AG04449 (cell line): ENCODE data around the gene SERPINB5.

Experiments
- CTCF ChIA-PET: fragments of 350-600 bp; formaldehyde crosslinking; extraction: SDS; loops from one replicate; lab custom pipeline; 2021; ENCODE audit warnings: antibody characterized with exemption; lab: Yijun Ruan, JAX
- POLR2A ChIA-PET: fragments of 400-600, 350-600 bp; formaldehyde crosslinking; extraction: SDS; loops from one replicate; lab custom pipeline; 2020; ENCODE audit warnings: antibody characterized with exemption, inconsistent platforms; lab: Yijun Ruan, JAX
- DNase-seq: peaks from one replicate; pipeline ENCODE4 v3.0.0-alpha.2; 2010; ENCODE audit warnings: low read depth, low spot score
- H3K4me3 ChIP-seq: 2 replicates; pipeline ENCODE4 v1.5.1; 2011; ENCODE audit warnings: low read depth, mild to moderate bottlenecking, control low read depth, low read length
- CTCF ChIP-seq: IDR thresholded peaks from one replicate; pipeline ENCODE4 v1.5.1; 2011; ENCODE audit warnings: mild to moderate bottlenecking, moderate library complexity, low read length, control low read depth, inconsistent platforms; ENCODE audit not compliant: insufficient read depth; ENCODE audit errors: missing control alignments

The SERPINB5 gene

GRCh38 chr18:63476668-63477067 lies at the start of gene SERPINB5:
Gene SERPINB5 (plus strand): TSS chr18:63476958. CDS start chr18:63484429, 7,471 bp downstream.
- CTCF ChIA-PET: interaction anchor here (1.1 to 1.2 kb wide), 3 partner anchors 34 to 102 kb away, joined by 3 to 4 read pairs (median 4); no protein-coding TSS in a partner anchor
- no peak within 1 kb of the TSS for H3K4me3 ChIP-seq
- TF ChIP-seq CTCF: no peak
- POLR2A ChIA-PET: no interaction called here
- no peak for DNase-seq

GRCh38 chr18:63427558-63427957 lies 49.2 kb upstream of the SERPINB5 start:
- no peak overlapping the region for H3K4me3 ChIP-seq
- no peak for DNase-seq
- CTCF ChIA-PET: interaction anchor here (0.9 to 6.2 kb wide), 6 partner anchors 10 to 411 kb away, joined by 3 to 46 read pairs (median 4); no protein-coding TSS in a partner anchor
- POLR2A ChIA-PET: interaction anchor here (0.5 kb wide), 1 partner anchor 64 kb away, joined by 3 read pairs; no protein-coding TSS in a partner anchor
- TF ChIP-seq CTCF: no peak

GRCh38 chr18:63430526-63430925 lies 46.2 kb upstream of the SERPINB5 start:
- ChIA-PET POLR2A (no interaction called here), CTCF (interaction anchor here (0.6 to 2.1 kb wide), 2 partner anchors 9 to 27 kb away, joined by 3 to 14 read pairs; no protein-coding TSS in a partner anchor)
- TF ChIP-seq CTCF: no peak
- no peak overlapping the region for H3K4me3 ChIP-seq
- DNase-seq: no peak

- TF ChIP-seq CTCF: no peak
- DNase-seq: no peak
- POLR2A ChIA-PET: no interaction called here
- CTCF ChIA-PET: interaction anchor here (2.1 kb wide), 1 partner anchor 8 kb away, joined by 14 read pairs; no protein-coding TSS in a partner anchor
- no peak overlapping the region for H3K4me3 ChIP-seq
Observed at GRCh38 chr18:63431180-63431579, 45.6 kb upstream of the SERPINB5 start.

GRCh38 chr18:63433334-63433866 lies 43.4 kb upstream of the SERPINB5 start:
- DNase-seq: no peak
- POLR2A ChIA-PET: no interaction called here
- CTCF ChIA-PET: interaction anchor here (2.0 kb wide), 1 partner anchor 10 kb away, joined by 9 read pairs; no protein-coding TSS in a partner anchor
- H3K4me3 ChIP-seq: no peak overlapping the region
- no peak for TF ChIP-seq CTCF

- POLR2A ChIA-PET: interaction anchor here (1.0 kb wide), 1 partner anchor 72 kb away, joined by 3 read pairs; no protein-coding TSS in a partner anchor
- DNase-seq: no peak
- no peak for TF ChIP-seq CTCF
- H3K4me3 ChIP-seq: no peak overlapping the region
- CTCF ChIA-PET: interaction anchor here (0.7 to 7.8 kb wide), 33 partner anchors 7 to 428 kb away, joined by 3 to 125 read pairs (median 7); partner anchors contain the start of gene VPS4B
Observed at GRCh38 chr18:63438181-63438580, 38.6 kb upstream of the SERPINB5 start.
